ENCODE results near the gene PTPN9. TPM values are rescaled to one million over a fixed set of nuclear protein-coding genes. Genes with fewer than 3 reads are reported as not detected.
"Not testable (repeated sequence)": the region's sequence is repeated elsewhere in the genome, so short reads cannot be mapped to it uniquely, and the experiment has no call there.

Gene PTPN9
- total RNA-seq, 2 experiments from 2014 or later = 12.3 to 12.9 TPM

GRCh38 chr15:75530169-75530568 is 48.9 kb downstream of the PTPN9 start:
- no peaks in the 10 kb centered on the region for H3K9me3 Mint-ChIP-seq
- no peak overlapping the region for H3K4me3 Mint-ChIP-seq
- no peaks in the 10 kb centered on the region for H3K36me3 Mint-ChIP-seq (ENCODE audit: low read depth)
- H3K27me3 Mint-ChIP-seq = no peaks in the 10 kb centered on the region
- intact Hi-C loops (cut with micrococcal nuclease) = no loop called here
- DNase-seq = no peak
- TF ChIP-seq CTCF (IDR thresholded peaks at IDR 0.05) = no peak
- no peak overlapping the region for H3K27ac Mint-ChIP-seq
- POLR2A ChIA-PET = interaction anchor here (0.7 kb wide), 1 partner anchor 35 kb away, joined by 3 read pairs; no protein-coding TSS in a partner anchor
- no peak for ATAC-seq
- CTCF ChIA-PET = no interaction called here
- H3K4me1 Mint-ChIP-seq (ENCODE audit: low read depth) = peaks cover 9% of the 10 kb centered on the region

GRCh38 chr15:75525756-75526155 is 53.4 kb downstream of the PTPN9 start:
- POLR2A ChIA-PET = interaction anchor here (0.6 to 1.0 kb wide), 2 partner anchors 11 to 31 kb away, joined by 3 to 6 read pairs; no protein-coding TSS in a partner anchor
- H3K4me3 Mint-ChIP-seq = not testable (repeated sequence)

GRCh38 chr15:75523011-75523410 is 56.1 kb downstream of the PTPN9 start:
- H3K36me3 Mint-ChIP-seq (ENCODE audit: low read depth) = peaks cover 6% of the 10 kb centered on the region
- no peaks in the 10 kb centered on the region for H3K27me3 Mint-ChIP-seq
- no peaks in the 10 kb centered on the region for H3K4me1 Mint-ChIP-seq (ENCODE audit: low read depth)
- CTCF ChIA-PET = interaction anchor here (1.4 to 2.0 kb wide), 2 partner anchors 31 to 125 kb away, joined by 3 to 5 read pairs; partner anchors contain the start of gene SNX33
- no peak for DNase-seq
- POLR2A ChIA-PET = interaction anchor here (0.5 to 0.7 kb wide), 2 partner anchors 14 to 17 kb away, joined by 3 read pairs; no protein-coding TSS in a partner anchor
- no peaks in the 10 kb centered on the region for H3K9me3 Mint-ChIP-seq
- no peak for TF ChIP-seq CTCF (IDR thresholded peaks at IDR 0.05)
- no peak for ATAC-seq
- H3K4me3 Mint-ChIP-seq = no peak overlapping the region
- H3K27ac Mint-ChIP-seq = no peak overlapping the region
- intact Hi-C loops (cut with micrococcal nuclease) = no loop called here

More at GRCh38 chr15:75525756-75526155, 53.4 kb downstream of the PTPN9 start:
- intact Hi-C loops (cut with micrococcal nuclease); H3K4me1 Mint-ChIP-seq (ENCODE audit: low read depth); H3K36me3 Mint-ChIP-seq (ENCODE audit: low read depth); H3K27ac Mint-ChIP-seq; H3K9me3 Mint-ChIP-seq; ATAC-seq; H3K27me3 Mint-ChIP-seq; CTCF ChIA-PET; DNase-seq: not testable (repeated sequence)

- DNase-seq = no peak
- no peaks in the 10 kb centered on the region for H3K4me1 Mint-ChIP-seq (ENCODE audit: low read depth)
- no peak overlapping the region for H3K4me3 Mint-ChIP-seq
- TF ChIP-seq CTCF (IDR thresholded peaks at IDR 0.05) = no peak
- ChIA-PET POLR2A (interaction anchor here (1.3 kb wide), 1 partner anchor 9 kb away, joined by 3 read pairs; no protein-coding TSS in a partner anchor), CTCF (no interaction called here)
- H3K36me3 Mint-ChIP-seq (ENCODE audit: low read depth) = peaks cover 1% of the 10 kb centered on the region
- intact Hi-C loops (cut with micrococcal nuclease) = no loop called here
- no peaks in the 10 kb centered on the region for H3K27me3 Mint-ChIP-seq
- H3K27ac Mint-ChIP-seq = no peak overlapping the region
- no peak for ATAC-seq
- H3K9me3 Mint-ChIP-seq = no peaks in the 10 kb centered on the region
Observed at GRCh38 chr15:75517233-75517632, 61.9 kb downstream of the PTPN9 start.

GRCh38 chr15:75508840-75509532 is 70.1 kb downstream of the PTPN9 start:
- ChIA-PET CTCF (interaction anchor here (0.5 to 1.7 kb wide), 22 partner anchors 9 to 351 kb away, joined by 3 to 11 read pairs (median 4); partner anchors contain the start of genes MAN2C1, SNUPN and SNX33), POLR2A (interaction anchor here (0.7 to 1.5 kb wide), 6 partner anchors 14 to 169 kb away, joined by 3 to 5 read pairs (median 4); partner anchors contain the start of genes IMP3 and SNX33)
- Mint-ChIP-seq H3K4me1 (ENCODE audit: low read depth) (no peaks in the 10 kb centered on the region), H3K9me3 (no peaks in the 10 kb centered on the region), H3K27me3 (no peaks in the 10 kb centered on the region), H3K4me3 (no peak overlapping the region), H3K27ac (no peak overlapping the region), H3K36me3 (ENCODE audit: low read depth) (peaks cover 4% of the 10 kb centered on the region)
- peak; percentile 57 for TF ChIP-seq CTCF (IDR thresholded peaks at IDR 0.05)
- intact Hi-C loops (cut with micrococcal nuclease) = no loop called here
- peak; percentile 23 for DNase-seq
- ATAC-seq = peak; percentile 58

Measured in activated CD8-positive, alpha-beta T cell treated with anti-CD3 and anti-CD28 coated beads for 36 hours (primary cell).